GM23248 (cell line): ENCODE measurements around the gene TOMM40L. TPM values are rescaled to one million over a fixed set of nuclear protein-coding genes. Genes with fewer than 3 reads are reported as not detected.

ENCODE experiments used
- DNase-seq: peaks from one replicate; pipeline ENCODE4 v3.0.0-alpha.2; 2015
- H2AFZ ChIP-seq: fragments of 200-600 bp; sonication (generic); 2 replicates; pipeline ENCODE4 v1.6.1; 2016; ENCODE audit warnings: antibody characterized with exemption
- H3F3A ChIP-seq: fragments of 200-600 bp; sonication (generic); 2 replicates; pipeline ENCODE4 v1.6.1; 2016; ENCODE audit warnings: mild to moderate bottlenecking, antibody characterized with exemption, mixed run types; ENCODE audit not compliant: insufficient read depth
- H3K27ac ChIP-seq: fragments of 200-600 bp; sonication (generic); 2 replicates; pipeline ENCODE4 v1.5.1; 2016; ENCODE audit warnings: mild to moderate bottlenecking
- H3K27me3 ChIP-seq: fragments of 200-600 bp; sonication (generic); replicated peaks from 2 replicates; pipeline ENCODE4 v1.6.1; 2016; ENCODE audit warnings: mild to moderate bottlenecking; ENCODE audit not compliant: insufficient read depth
- H3K36me3 ChIP-seq: fragments of 200-600 bp; sonication (generic); 2 replicates; pipeline ENCODE4 v1.6.1; 2016; ENCODE audit warnings: low read depth, mild to moderate bottlenecking
- H3K4me1 ChIP-seq: fragments of 200-600 bp; sonication (generic); 2 replicates; pipeline ENCODE4 v1.6.1; 2016; ENCODE audit warnings: mild to moderate bottlenecking; ENCODE audit not compliant: insufficient read depth
- H3K4me2 ChIP-seq: fragments of 200-600 bp; sonication (generic); one replicate; pipeline ENCODE4 v1.6.1; 2016; ENCODE audit warnings: mild to moderate bottlenecking; ENCODE audit not compliant: unreplicated experiment
- H3K4me3 ChIP-seq: fragments of 200-600 bp; sonication (generic); 2 replicates; pipeline ENCODE4 v1.5.1; 2016; ENCODE audit warnings: mild to moderate bottlenecking
- H3K79me2 ChIP-seq: fragments of 200-600 bp; sonication (generic); 2 replicates; pipeline ENCODE4 v1.6.1; 2016; ENCODE audit warnings: mild to moderate bottlenecking; ENCODE audit not compliant: insufficient read depth
- H3K9ac ChIP-seq: fragments of 200-600 bp; sonication (generic); 2 replicates; pipeline ENCODE4 v1.6.1; 2016; ENCODE audit warnings: mild to moderate bottlenecking
- H3K9me2 ChIP-seq: fragments of 200-600 bp; sonication (generic); 2 replicates; pipeline ENCODE4 v1.6.1; 2016; ENCODE audit warnings: mixed run types, mild to moderate bottlenecking, moderate library complexity; ENCODE audit not compliant: insufficient read depth
- H3K9me3 ChIP-seq: fragments of 200-600 bp; sonication (generic); one replicate; pipeline ENCODE4 v1.6.1; 2017; ENCODE audit warnings: low read depth
- H4K20me1 ChIP-seq: fragments of 200-600 bp; sonication (generic); 2 replicates; pipeline ENCODE4 v1.6.0; 2016; ENCODE audit not compliant: insufficient read depth
- EZH2 ChIP-seq: fragments of 200-600 bp; sonication (generic); IDR thresholded peaks from 2 replicates; pipeline ENCODE4 v1.6.1; 2018; ENCODE audit warnings: antibody characterized with exemption, mild to moderate bottlenecking; ENCODE audit not compliant: insufficient read depth, poor library complexity, severe bottlenecking
- EZH2phosphoT487 ChIP-seq: fragments of 200-600 bp; sonication (generic); IDR thresholded peaks from 2 replicates; pipeline ENCODE4 v1.6.1; 2018; ENCODE audit warnings: antibody characterized with exemption, moderate library complexity, mild to moderate bottlenecking, low read depth; ENCODE audit not compliant: insufficient read depth
- WGBS, 2 experiments: methylation state at CpG; one replicate each; pipeline ENCODE4 v1.1.6; 2015 to 2017; ENCODE audit warnings: low lambda C conversion rate in 2 of 2, low coverage in 1 of 2; ENCODE audit errors: missing lambda C conversion rate in 2 of 2; 5-methylcytosine and 5-hydroxymethylcytosine counted together
- in situ Hi-C: fragments of 300-500 bp; cut with MboI; formaldehyde crosslinking; loops from 2 replicates; pipeline ENCODE4 v1.15.0; 2020
- polyA plus RNA-seq: library from polyadenylated mRNA; unstranded; fragments of >200 nt; fragmentation: Nextera tagmentation; extraction: Ambion mirVana; gene quantifications from 2 replicates; pipeline ENCODE4 v1.2.1, GENCODE V29; 2016
- total RNA-seq: library from RNA; depleted of rRNA; stranded (reverse); fragments of >200 nt; shearing (Covaris generic); gene quantifications from 2 replicates; pipeline ENCODE4 v1.2.3, GENCODE V29; 2014

TOMM40L gene
- total and polyA plus RNA-seq, 2 experiments from 2014 or later = 5.7 to 6.5 TPM

DNA sequence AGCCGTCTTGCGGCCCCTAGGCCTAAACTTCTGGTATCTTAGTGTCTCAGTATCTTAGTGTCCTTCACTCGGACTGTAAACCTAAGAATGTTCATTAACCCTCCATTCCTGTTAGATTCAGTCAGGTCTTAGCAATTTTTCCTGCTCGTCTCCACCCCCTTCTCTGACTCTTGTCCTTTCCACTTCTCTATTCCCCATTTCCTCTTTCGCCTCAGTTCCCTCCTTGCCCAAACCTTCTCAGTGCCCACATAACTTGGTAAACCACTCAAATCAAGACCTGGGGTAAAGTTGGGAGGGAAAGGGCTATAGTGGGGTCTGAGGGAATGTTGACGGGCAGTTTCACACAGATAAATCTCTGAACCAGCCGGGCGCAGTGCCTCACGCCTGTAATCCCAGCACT is 11.5 kb upstream of the TOMM40L start:
- Histone ChIP-seq H3K9ac (no peak overlapping the region), H3K79me2 (peaks cover 9% of the 10 kb centered on the region), H3K9me3 (no peaks in the 10 kb centered on the region), H3K9me2 (no peaks in the 10 kb centered on the region), H3K4me2 (no peak overlapping the region), H2AFZ (no peak overlapping the region), H3K27me3 (no peaks in the 10 kb centered on the region), H3K27ac (no peak overlapping the region), H3K4me1 (peaks cover 26% of the 10 kb centered on the region), H4K20me1 (no peaks in the 10 kb centered on the region), H3K4me3 (no peak overlapping the region), H3K36me3 (peaks cover 45% of the 10 kb centered on the region), H3F3A (peaks cover 48% of the 10 kb centered on the region)
- TF ChIP-seq EZH2 (no peak), EZH2phosphoT487 (no peak)
- no peak for DNase-seq
- WGBS, 2 experiments = 97 to 99% methylated on average over 9 of the region's 9 CpGs
- in situ Hi-C loops = no loop called here

GRCh38 chr1:161215076-161215475 is 10.8 kb upstream of the TOMM40L start, which contains the start of gene FCER1G:
Gene FCER1G (plus strand): TSS chr1:161215295. CDS start chr1:161215322, 27 bp downstream.
- in situ Hi-C loops = no loop called here
- H3K27me3 ChIP-seq = no peaks in the 10 kb centered on the region
- no peak within 1 kb of the TSS for H3K4me2 ChIP-seq
- TF ChIP-seq EZH2phosphoT487 (no peak), EZH2 (no peak)
- no peaks in the 10 kb centered on the region for H3K9me3 ChIP-seq
- 82 to 87% methylated on average over 10 of the region's 10 CpGs for WGBS, 2 experiments
- H2AFZ ChIP-seq = no peak within 1 kb of the TSS
- peaks cover 26% of the 10 kb centered on the region for H3K4me1 ChIP-seq
- H3K79me2 ChIP-seq = peaks cover 9% of the 10 kb centered on the region
- no peaks in the 10 kb centered on the region for H4K20me1 ChIP-seq
- peaks cover 40% of the 10 kb centered on the region for H3K36me3 ChIP-seq
- H3K9me2 ChIP-seq = no peaks in the 10 kb centered on the region
- H3K9ac ChIP-seq = no peak within 1 kb of the TSS
- no peak within 1 kb of the TSS for H3K4me3 ChIP-seq
- H3K27ac ChIP-seq = peak within 1 kb of the TSS; percentile 99
- peaks cover 48% of the 10 kb centered on the region for H3F3A ChIP-seq
- no peak for DNase-seq

- Histone ChIP-seq H3K9me3 (no peaks in the 10 kb centered on the region), H2AFZ (peak overlapping the region; percentile 87), H3K9me2 (no peaks in the 10 kb centered on the region), H4K20me1 (no peaks in the 10 kb centered on the region), H3K36me3 (peaks cover 20% of the 10 kb centered on the region), H3K4me2 (peak overlapping the region; percentile 59), H3K4me1 (peaks cover 26% of the 10 kb centered on the region), H3K79me2 (no peaks in the 10 kb centered on the region), H3K27ac (peak overlapping the region; percentile 99), H3K4me3 (peak overlapping the region; percentile 56), H3K9ac (peak overlapping the region; percentile 85), H3K27me3 (no peaks in the 10 kb centered on the region), H3F3A (peaks cover 48% of the 10 kb centered on the region)
- WGBS, 2 experiments = 5 to 14% methylated on average over 7 of the region's 7 CpGs
- in situ Hi-C loops = no loop called here
- peak; percentile 87 for DNase-seq
- TF ChIP-seq EZH2 (no peak), EZH2phosphoT487 (no peak)
Measured at GRCh38 chr1:161216945-161217712, 8.7 kb upstream of the TOMM40L start.

GRCh38 chr1:161217831-161218230 is 8.0 kb upstream of the TOMM40L start:
- Histone ChIP-seq H3K79me2 (no peaks in the 10 kb centered on the region), H3K4me1 (peaks cover 26% of the 10 kb centered on the region), H3K9ac (peak overlapping the region; percentile 85), H3K27me3 (no peaks in the 10 kb centered on the region), H3K9me3 (no peaks in the 10 kb centered on the region), H3K27ac (peak overlapping the region; percentile 99), H3F3A (peaks cover 48% of the 10 kb centered on the region), H3K9me2 (no peaks in the 10 kb centered on the region), H4K20me1 (no peaks in the 10 kb centered on the region), H3K4me3 (no peak overlapping the region), H2AFZ (no peak overlapping the region), H3K36me3 (peaks cover 13% of the 10 kb centered on the region), H3K4me2 (no peak overlapping the region)
- no peak for TF ChIP-seq EZH2
- TF ChIP-seq EZH2phosphoT487 = no peak
- no peak for DNase-seq
- in situ Hi-C loops = no loop called here
- WGBS, 2 experiments = 82 to 85% methylated on average over 6 of the region's 6 CpGs
